NCI-H2227 (cell line): Measurements from ENCODE around the gene PUM1.
"Not testable (repeated sequence)": the region's sequence is repeated elsewhere in the genome, so short reads cannot be mapped to it uniquely, and the experiment has no call there.

Experiments
- DNase-seq: peaks from one replicate; lab custom pipeline; 2025; ENCODE audit not compliant: unreplicated experiment; lab: John Stamatoyannopoulos, UW

Gene PUM1

GRCh38 chr1:31000301-31000700 lies 65.2 kb downstream of the PUM1 start:
- no peak for DNase-seq

GRCh38 chr1:30998887-30999286 lies 66.6 kb downstream of the PUM1 start:
- DNase-seq, result no peak

GRCh38 chr1:30998171-30998570 lies 67.3 kb downstream of the PUM1 start:
- no peak for DNase-seq

- DNase-seq, result no peak
Observed at GRCh38 chr1:30997463-30998057, 68.0 kb downstream of the PUM1 start.

- DNase-seq, result no peak
Observed at GRCh38 chr1:30995990-30996612, 69.4 kb downstream of the PUM1 start.

GRCh38 chr1:30991862-30992606 lies 73.5 kb downstream of the PUM1 start:
- DNase-seq, result no peak

GRCh38 chr1:30990591-30990990 lies 74.9 kb downstream of the PUM1 start:
- no peak for DNase-seq

GRCh38 chr1:30988045-30988444 lies 77.5 kb downstream of the PUM1 start:
- no peak for DNase-seq

- DNase-seq, result no peak
Observed at GRCh38 chr1:30986755-30987154, 78.8 kb downstream of the PUM1 start.

GRCh38 chr1:30984991-30985503 lies 80.5 kb downstream of the PUM1 start:
- DNase-seq, result no peak

GRCh38 chr1:30984165-30984889 lies 81.2 kb downstream of the PUM1 start:
- DNase-seq, result no peak

GRCh38 chr1:30982937-30983336 lies 82.6 kb downstream of the PUM1 start:
- DNase-seq, result no peak

- no peak for DNase-seq
Observed at GRCh38 chr1:30982431-30982830, 83.1 kb downstream of the PUM1 start.

- peak; percentile 73 for DNase-seq
Observed at GRCh38 chr1:30981172-30981571, 84.3 kb downstream of the PUM1 start.

GRCh38 chr1:30977511-30977910 lies 88.0 kb downstream of the PUM1 start:
- no peak for DNase-seq

GRCh38 chr1:30977105-30977504 lies 88.4 kb downstream of the PUM1 start:
- peak; percentile 39 for DNase-seq

- no peak for DNase-seq
Observed at GRCh38 chr1:30976143-30976542, 89.4 kb downstream of the PUM1 start.

- no peak for DNase-seq
Observed at GRCh38 chr1:30975217-30975616, 90.3 kb downstream of the PUM1 start.

- peak; percentile 21 for DNase-seq
Observed at GRCh38 chr1:30974536-30974935, 91.0 kb downstream of the PUM1 start.

GRCh38 chr1:30972349-30972748 lies 93.2 kb downstream of the PUM1 start:
- not testable (repeated sequence) for DNase-seq

- DNase-seq, result no peak
Observed at GRCh38 chr1:30971496-30971895, 94.0 kb downstream of the PUM1 start.
